Gastroesophageal sphincter (tissue), 3 donors: ENCODE measurements around the gene CYBRD1.

Experiments
- EP300 ChIP-seq: sonication (generic); formaldehyde crosslinking; IDR thresholded peaks from one replicate; pipeline ENCODE4 v1.6.1; 2017; ENCODE audit warnings: antibody characterized with exemption, mild to moderate bottlenecking
- POLR2A ChIP-seq, 2 donors: fragments of 450-650 bp; IDR thresholded peaks; one replicate each; pipeline ENCODE4 v1.6.1; 2017; ENCODE audit warnings: antibody characterized with exemption in 2 of 2, mild to moderate bottlenecking in 2 of 2, moderate library complexity in 1 of 2
- POLR2AphosphoS5 ChIP-seq: sonication (generic); formaldehyde crosslinking; IDR thresholded peaks from one replicate; pipeline ENCODE4 v1.6.1; 2017; ENCODE audit warnings: antibody characterized with exemption
- TF ChIP-seq, protein P1 (sequence below), 4 experiments: fragments of 200-600 bp in 2 of 4; fragments of 450-650 bp in 2 of 4; sonication (generic) in 1 of 4; IDR thresholded peaks; one replicate each; pipeline ENCODE4 v1.5.1; 2017 to 2019; ENCODE audit warnings: antibody characterized with exemption in 4 of 4, mild to moderate bottlenecking in 2 of 4, moderate library complexity in 2 of 4

GRCh38 chr2:171602352-171602751 lies 80.1 kb downstream of the CYBRD1 start:
- TF ChIP-seq EP300 (no peak), POLR2A (IDR thresholded peaks at IDR 0.05) (no peak), POLR2AphosphoS5 (no peak)
- TF ChIP-seq, protein P1, sequence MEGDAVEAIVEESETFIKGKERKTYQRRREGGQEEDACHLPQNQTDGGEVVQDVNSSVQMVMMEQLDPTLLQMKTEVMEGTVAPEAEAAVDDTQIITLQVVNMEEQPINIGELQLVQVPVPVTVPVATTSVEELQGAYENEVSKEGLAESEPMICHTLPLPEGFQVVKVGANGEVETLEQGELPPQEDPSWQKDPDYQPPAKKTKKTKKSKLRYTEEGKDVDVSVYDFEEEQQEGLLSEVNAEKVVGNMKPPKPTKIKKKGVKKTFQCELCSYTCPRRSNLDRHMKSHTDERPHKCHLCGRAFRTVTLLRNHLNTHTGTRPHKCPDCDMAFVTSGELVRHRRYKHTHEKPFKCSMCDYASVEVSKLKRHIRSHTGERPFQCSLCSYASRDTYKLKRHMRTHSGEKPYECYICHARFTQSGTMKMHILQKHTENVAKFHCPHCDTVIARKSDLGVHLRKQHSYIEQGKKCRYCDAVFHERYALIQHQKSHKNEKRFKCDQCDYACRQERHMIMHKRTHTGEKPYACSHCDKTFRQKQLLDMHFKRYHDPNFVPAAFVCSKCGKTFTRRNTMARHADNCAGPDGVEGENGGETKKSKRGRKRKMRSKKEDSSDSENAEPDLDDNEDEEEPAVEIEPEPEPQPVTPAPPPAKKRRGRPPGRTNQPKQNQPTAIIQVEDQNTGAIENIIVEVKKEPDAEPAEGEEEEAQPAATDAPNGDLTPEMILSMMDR (IDR thresholded peaks at IDR 0.05) = no peak
